GM03348 (cell line): ENCODE results near the gene DSCAM.

Source experiments
- DNase-seq: peaks from one replicate; pipeline ENCODE4 v3.0.0; 2012; ENCODE audit warnings: low spot score

Gene DSCAM

GRCh38 chr21:39976800-39977199 is 870.2 kb downstream of the DSCAM start:
- no peak for DNase-seq

- DNase-seq = no peak
Measured at GRCh38 chr21:39972976-39973770, 873.8 kb downstream of the DSCAM start.

- no peak for DNase-seq
Measured at GRCh38 chr21:39972471-39972870, 874.5 kb downstream of the DSCAM start.

- DNase-seq = no peak
Measured at GRCh38 chr21:39971956-39972355, 875.0 kb downstream of the DSCAM start.

GRCh38 chr21:39969691-39970364 is 877.1 kb downstream of the DSCAM start:
- DNase-seq = no peak

GRCh38 chr21:39968010-39968409 is 878.9 kb downstream of the DSCAM start:
- no peak for DNase-seq

- no peak for DNase-seq
Measured at GRCh38 chr21:39966786-39967185, 880.2 kb downstream of the DSCAM start.

GRCh38 chr21:39965026-39965425 is 881.9 kb downstream of the DSCAM start:
- no peak for DNase-seq

GRCh38 chr21:39961251-39961650 is 885.7 kb downstream of the DSCAM start:
- no peak for DNase-seq
